D341Med (cell line): Measurements from ENCODE around the gene TRERF1.

ENCODE experiments used
- DNase-seq: peaks from one replicate; pipeline ENCODE4 v3.0.0; 2012; ENCODE audit warnings: low spot score

TRERF1 gene

GRCh38 chr6:42184475-42184874, 267.3 kb downstream of the TRERF1 start:
- no peak for DNase-seq

- DNase-seq, result no peak
Measured at GRCh38 chr6:42182101-42182500, 269.6 kb downstream of the TRERF1 start.

GRCh38 chr6:42179945-42180313, 271.8 kb downstream of the TRERF1 start:
- DNase-seq, result no peak

GRCh38 chr6:42179261-42179944, 272.3 kb downstream of the TRERF1 start:
- DNase-seq, result no peak

GRCh38 chr6:42177514-42178364, 274.0 kb downstream of the TRERF1 start:
- no peak for DNase-seq

- no peak for DNase-seq
Measured at GRCh38 chr6:42176981-42177380, 274.7 kb downstream of the TRERF1 start.

- no peak for DNase-seq
Measured at GRCh38 chr6:42175860-42176259, 275.9 kb downstream of the TRERF1 start.
